GM12874 (cell line): ENCODE data around the gene SOSTDC1.

Experiments
- TF ChIP-seq, protein P1 (sequence below): IDR thresholded peaks from 2 replicates; pipeline ENCODE4 v1.5.1; 2011; ENCODE audit warnings: low read depth, mild to moderate bottlenecking, control low read depth, low read length, moderate library complexity; ENCODE audit not compliant: insufficient read depth

Gene SOSTDC1, protein sequence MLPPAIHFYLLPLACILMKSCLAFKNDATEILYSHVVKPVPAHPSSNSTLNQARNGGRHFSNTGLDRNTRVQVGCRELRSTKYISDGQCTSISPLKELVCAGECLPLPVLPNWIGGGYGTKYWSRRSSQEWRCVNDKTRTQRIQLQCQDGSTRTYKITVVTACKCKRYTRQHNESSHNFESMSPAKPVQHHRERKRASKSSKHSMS

DNA sequence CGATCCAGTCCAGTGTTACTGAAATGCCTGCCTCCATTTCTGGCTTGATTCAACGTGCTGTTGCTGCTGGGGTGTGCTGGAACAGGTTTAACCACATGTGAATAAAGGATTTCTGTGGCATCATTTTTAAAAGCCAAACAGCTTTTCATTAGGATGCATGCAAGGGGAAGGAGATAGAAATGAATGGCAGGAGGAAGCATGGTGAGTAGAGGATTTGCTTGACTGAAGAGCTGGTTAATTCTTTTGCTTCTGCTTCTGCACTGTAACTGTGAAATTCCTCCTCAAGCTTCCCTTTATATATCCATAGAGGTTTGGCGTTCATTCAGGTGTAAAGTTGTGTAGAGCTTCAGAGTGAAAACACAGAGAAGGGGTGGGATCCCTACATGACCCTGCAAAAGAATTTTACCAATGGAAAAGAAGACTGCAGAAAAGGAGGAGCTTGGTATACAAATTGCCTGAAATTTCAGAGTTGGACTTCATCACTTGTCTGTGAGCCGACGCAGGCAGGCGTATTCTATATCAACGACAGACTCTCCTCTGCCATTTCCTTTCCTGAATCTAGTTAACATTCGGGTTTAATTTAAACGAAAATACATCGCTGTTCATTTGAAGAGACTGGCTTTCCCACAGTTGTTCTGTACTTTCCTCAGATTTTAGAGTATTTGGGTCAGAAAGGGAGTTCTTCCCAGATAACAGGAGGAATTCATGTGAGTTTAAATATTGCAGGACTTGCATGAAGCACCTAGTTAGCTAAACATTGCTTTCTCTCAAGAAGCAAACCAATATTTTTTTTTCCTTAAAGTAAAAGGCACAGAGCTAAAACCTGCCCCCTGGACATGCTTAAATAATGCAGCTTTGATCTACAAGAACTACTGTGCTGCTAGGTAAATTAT is at the start of gene SOSTDC1:
SOSTDC1 (minus strand) TSS at position 270 of the 893 bp plus-strand sequence; CDS start at position 200, 70 bp downstream.
- TF ChIP-seq, protein P1, sequence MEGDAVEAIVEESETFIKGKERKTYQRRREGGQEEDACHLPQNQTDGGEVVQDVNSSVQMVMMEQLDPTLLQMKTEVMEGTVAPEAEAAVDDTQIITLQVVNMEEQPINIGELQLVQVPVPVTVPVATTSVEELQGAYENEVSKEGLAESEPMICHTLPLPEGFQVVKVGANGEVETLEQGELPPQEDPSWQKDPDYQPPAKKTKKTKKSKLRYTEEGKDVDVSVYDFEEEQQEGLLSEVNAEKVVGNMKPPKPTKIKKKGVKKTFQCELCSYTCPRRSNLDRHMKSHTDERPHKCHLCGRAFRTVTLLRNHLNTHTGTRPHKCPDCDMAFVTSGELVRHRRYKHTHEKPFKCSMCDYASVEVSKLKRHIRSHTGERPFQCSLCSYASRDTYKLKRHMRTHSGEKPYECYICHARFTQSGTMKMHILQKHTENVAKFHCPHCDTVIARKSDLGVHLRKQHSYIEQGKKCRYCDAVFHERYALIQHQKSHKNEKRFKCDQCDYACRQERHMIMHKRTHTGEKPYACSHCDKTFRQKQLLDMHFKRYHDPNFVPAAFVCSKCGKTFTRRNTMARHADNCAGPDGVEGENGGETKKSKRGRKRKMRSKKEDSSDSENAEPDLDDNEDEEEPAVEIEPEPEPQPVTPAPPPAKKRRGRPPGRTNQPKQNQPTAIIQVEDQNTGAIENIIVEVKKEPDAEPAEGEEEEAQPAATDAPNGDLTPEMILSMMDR = no peak

DNA sequence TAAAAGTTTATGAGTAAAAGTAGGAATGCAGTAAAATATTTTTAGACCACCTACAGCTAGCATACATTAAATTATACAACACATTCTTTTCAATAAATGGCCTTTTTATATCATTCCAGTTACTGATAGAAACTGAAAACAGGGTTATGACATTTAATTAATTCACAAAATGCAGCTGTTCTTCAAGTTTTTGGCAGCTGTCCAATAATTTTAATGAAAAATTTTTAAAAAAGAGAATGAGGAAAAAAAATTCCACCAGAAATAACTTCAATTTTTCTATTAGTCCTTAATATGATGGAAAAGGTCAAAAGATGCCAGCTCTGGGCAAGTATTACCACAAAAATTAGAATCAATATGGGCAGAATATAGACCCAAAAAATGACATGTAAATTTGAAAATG is 49.2 kb upstream of the SOSTDC1 start:
- TF ChIP-seq, protein P1 = no peak

DNA sequence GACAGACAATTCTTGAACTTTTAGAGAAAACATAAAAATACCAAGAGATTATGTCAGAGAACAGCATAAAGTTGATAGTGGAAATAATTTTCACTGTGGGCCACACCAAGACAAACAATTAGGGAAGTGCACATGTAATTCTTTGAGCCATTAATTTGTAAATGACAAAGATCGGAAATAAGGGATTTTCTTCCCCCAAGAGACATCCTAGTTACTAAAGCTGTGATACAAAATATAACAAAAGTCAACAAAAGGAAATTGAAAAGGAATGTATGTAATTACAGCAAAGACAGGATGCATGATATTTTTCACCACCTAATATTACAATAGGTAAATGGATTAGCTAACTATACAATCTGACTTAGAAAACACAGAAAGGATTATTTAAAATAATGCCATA is 48.7 kb upstream of the SOSTDC1 start:
- TF ChIP-seq, protein P1 = no peak

DNA sequence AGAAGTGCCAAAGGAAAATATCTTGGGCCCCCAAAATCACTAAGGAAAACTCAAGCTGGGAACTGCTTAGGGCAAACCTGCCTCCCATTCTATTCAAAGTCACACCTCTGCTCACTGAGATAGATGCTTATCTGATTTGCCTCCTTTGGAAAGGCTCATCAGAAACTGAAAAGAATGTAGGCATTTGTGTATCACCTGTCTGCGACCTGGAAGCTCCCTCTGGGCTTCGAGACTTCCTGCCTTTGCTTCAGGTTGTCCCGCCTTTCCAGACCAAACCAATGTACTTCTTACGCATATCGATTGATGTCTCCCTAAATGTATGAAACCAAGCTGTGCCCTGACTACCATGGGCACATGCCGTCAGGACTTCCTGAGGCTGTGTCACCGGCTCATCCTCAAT is 46.6 kb upstream of the SOSTDC1 start:
- TF ChIP-seq, protein P1 = no peak

DNA sequence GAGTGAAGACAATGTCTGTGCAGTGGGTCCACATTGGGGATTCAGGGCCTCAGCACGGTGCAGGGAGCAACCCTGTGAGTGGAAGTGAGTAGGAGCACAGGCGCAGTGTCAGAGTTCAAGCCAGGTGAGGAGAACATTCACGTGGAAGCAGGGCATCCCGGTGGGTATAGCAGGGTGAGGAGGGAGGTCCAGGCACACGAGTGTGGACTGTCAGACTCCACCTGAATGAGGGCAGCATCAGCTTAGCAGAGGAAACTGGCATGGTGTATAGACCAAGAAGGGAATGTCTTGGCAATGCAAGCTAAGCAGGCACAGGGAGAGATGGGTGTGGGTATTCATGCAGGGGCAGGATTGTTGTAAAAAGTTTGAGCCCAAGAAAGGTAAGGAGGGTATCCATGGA is 45.8 kb upstream of the SOSTDC1 start:
- TF ChIP-seq, protein P1 = no peak

DNA sequence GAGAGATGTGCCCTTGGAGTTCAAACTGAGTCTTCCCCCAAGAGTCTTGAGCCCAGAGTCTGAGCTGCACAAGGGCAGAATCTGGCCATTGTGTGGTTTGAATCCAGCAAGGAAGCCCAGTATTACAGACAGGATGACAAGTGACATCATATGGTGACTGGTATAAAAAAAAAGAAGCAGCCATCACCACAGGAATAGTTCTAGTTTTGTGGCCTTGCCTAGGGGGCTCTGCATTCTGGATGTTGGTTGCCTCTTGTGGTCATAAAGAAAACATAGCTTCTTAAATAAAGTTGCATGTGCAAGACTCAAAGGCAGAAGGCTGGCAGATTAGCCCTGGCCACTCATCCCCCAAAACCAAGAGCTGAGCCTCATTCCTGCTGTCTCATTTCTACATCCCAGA is 44.3 kb upstream of the SOSTDC1 start:
- TF ChIP-seq, protein P1 = no peak

DNA sequence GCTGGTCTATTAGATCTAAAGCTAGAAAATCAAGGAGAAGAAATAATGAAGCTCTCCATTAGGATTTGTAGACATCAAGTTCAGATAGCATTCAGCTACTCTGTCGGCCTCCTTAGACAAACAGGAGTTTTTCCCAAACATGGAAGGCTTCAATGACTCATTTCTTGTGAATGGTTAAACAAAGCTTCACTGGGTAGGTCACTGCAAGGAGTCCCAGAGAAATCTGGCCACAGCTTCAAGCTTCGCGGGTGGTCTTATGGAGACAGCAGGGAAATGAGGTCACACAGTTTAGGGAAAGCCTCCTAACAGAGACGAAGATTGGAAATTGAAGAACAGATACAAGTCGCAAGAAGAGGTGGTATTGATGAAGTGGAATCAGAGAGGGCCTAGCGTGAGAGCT is 38.5 kb upstream of the SOSTDC1 start:
- TF ChIP-seq, protein P1 = no peak
